ENCODE results near the gene SGSH.

SGSH gene

GRCh38 chr17:80225230-80225629, 5.1 kb upstream of the SGSH start:
- no peak for DNase-seq

GRCh38 chr17:80224683-80225082, 4.5 kb upstream of the SGSH start:
- no peak for DNase-seq

- no peak for DNase-seq
These were observed 3.8 kb upstream of the SGSH start for GRCh38 chr17:80223838-80224497.

GRCh38 chr17:80223142-80223815, 3.1 kb upstream of the SGSH start:
- no peak for DNase-seq

GRCh38 chr17:80222376-80223141, 2.4 kb upstream of the SGSH start:
- DNase-seq: no peak

GRCh38 chr17:80221351-80222105, 1.4 kb upstream of the SGSH start:
- no peak for DNase-seq

- DNase-seq: no peak
These were observed 643 bp upstream of the SGSH start for GRCh38 chr17:80220736-80221215.

- no peak for DNase-seq
These were observed 425 bp downstream of the SGSH start for GRCh38 chr17:80219763-80220053.

- peak; percentile 93 to 96 for DNase-seq
These were observed 945 bp downstream of the SGSH start for GRCh38 chr17:80219013-80219762.

GRCh38 chr17:80218391-80218790, 1.7 kb downstream of the SGSH start:
- DNase-seq: no peak

- DNase-seq: no peak
These were observed 2.3 kb downstream of the SGSH start for GRCh38 chr17:80217703-80218362.

- no peak for DNase-seq
These were observed 3.4 kb downstream of the SGSH start for GRCh38 chr17:80216473-80217456.

GRCh38 chr17:80214878-80215210, 5.3 kb downstream of the SGSH start:
- no peak for DNase-seq

GRCh38 chr17:80214012-80214877, 5.9 kb downstream of the SGSH start:
- DNase-seq: no peak

GRCh38 chr17:80213643-80213975, 6.5 kb downstream of the SGSH start:
- no peak for DNase-seq

GRCh38 chr17:80212962-80213642, 7.0 kb downstream of the SGSH start:
- DNase-seq: peak; percentile 31 to 36

- DNase-seq: no peak
These were observed 7.6 kb downstream of the SGSH start for GRCh38 chr17:80212511-80212910.

GRCh38 chr17:80212109-80212508, 8.0 kb downstream of the SGSH start:
- no peak for DNase-seq

GRCh38 chr17:80210348-80211108, 9.6 kb downstream of the SGSH start:
- DNase-seq: no peak

All from AML-193 (cell line).